ENCODE data around the gene TROAP.
"Not testable (repeated sequence)": the region's sequence is repeated elsewhere in the genome, so short reads cannot be mapped to it uniquely, and the experiment has no call there.

TROAP gene, protein sequence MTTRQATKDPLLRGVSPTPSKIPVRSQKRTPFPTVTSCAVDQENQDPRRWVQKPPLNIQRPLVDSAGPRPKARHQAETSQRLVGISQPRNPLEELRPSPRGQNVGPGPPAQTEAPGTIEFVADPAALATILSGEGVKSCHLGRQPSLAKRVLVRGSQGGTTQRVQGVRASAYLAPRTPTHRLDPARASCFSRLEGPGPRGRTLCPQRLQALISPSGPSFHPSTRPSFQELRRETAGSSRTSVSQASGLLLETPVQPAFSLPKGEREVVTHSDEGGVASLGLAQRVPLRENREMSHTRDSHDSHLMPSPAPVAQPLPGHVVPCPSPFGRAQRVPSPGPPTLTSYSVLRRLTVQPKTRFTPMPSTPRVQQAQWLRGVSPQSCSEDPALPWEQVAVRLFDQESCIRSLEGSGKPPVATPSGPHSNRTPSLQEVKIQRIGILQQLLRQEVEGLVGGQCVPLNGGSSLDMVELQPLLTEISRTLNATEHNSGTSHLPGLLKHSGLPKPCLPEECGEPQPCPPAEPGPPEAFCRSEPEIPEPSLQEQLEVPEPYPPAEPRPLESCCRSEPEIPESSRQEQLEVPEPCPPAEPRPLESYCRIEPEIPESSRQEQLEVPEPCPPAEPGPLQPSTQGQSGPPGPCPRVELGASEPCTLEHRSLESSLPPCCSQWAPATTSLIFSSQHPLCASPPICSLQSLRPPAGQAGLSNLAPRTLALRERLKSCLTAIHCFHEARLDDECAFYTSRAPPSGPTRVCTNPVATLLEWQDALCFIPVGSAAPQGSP

DNA sequence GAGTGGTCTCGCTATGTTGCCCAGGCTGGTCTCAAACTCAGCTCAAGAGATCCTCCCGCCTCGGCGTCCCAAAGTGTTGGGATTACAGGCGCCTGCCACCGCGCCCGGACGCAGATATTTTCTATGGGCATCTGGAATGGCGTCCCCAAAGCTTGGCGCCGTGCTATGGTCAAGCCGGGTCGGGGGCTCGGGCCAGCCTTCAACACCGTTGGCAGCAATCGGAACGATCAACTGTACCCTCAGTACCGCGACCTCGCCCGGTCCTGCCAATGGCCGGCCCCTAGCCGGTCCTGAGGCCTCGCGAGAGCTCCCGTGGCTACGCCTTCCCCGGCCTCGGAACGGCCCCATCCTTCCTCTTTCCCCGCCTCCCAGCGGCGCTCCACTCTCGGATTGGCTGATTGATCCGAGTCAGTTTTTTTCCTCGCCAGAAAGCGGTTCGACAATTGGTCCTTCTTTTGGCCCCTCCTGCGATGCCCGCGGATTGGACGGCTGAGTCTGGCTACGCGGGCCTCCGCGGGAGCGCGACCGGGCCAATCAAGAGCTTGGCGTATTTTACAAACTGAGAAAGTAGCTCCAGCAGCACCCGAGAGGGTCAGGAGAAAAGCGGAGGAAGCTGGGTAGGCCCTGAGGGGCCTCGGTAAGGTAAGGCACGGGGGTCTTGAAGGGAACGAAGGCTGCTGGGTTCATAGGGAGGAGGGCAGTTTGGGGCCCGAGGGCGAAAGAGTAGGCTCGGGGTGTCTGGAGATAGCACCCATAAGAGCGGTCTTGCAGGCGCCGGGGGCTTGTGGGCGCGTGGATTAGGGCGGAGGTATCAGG, at the start of gene TROAP:
Gene TROAP, plus strand, starts transcription at position 548 of the 816 bp plus-strand sequence. CDS start 354 bp downstream, outside the sequence.
- peak; percentile 99 for DNase-seq (ENCODE audit: low spot score)

DNA sequence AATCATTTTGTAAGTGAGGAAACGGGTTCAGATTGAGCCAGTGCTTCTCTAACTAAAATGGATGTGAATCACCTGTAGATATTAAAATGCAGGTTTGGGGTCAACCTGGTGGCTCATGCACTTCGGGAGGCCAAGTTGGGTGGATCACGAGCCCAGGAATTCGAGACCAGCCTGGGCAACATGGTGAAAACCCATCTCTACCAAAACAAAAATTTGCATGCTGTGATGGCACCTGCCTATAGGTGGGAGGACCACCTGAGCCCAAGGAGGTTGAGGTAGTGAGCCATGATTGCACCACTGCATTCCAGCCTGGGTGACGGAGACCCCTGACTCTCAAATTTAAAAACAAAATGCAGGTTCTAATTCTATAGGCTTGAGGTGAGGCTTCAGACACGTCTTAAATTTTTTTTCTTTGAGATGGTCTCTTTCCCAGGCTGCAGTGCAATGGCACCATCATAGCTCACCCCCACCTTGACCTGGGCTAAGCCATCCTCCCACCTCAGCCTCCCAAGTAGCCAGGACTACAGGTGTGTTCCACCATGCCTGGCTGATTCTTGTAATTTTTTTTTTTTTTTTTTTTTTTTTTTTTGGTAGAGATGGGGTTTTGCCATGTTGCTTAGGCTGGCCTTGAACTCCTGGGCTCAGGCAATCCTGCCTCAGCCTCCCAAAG, 49.2 kb upstream of the TROAP start:
- no peak for DNase-seq (ENCODE audit: low spot score)

DNA sequence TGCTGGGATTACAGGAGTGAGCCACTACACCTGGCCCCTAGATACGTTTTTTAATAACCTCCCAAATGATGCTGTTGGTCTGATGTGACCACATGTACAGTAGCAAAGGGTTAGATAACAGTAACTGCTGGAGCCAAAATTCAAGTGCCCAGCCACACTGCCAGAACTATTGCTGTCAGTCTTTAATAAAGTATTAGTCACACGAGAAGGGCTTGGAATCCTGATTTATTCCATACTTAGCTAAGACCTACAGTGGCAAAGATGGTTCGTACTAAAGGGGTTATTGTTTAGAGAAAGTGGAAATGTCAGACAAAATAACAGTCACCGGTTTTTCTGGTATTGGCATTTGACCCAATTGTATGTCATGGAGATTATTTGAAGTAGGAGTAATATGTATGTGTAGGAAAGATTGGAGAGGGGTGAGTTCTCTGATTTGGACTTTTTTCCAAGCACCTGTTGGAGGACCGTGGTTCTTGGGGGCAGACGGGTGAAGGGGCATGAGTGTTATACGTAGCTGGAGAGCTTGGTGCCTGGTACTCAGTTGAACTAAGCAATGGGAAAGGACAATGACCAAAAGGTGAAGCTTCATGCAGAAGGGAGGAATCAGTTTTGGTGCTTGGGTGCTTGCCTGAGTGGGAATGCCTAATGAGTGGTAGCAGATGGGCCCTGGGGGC, 48.5 kb upstream of the TROAP start:
- no peak for DNase-seq (ENCODE audit: low spot score)

DNA sequence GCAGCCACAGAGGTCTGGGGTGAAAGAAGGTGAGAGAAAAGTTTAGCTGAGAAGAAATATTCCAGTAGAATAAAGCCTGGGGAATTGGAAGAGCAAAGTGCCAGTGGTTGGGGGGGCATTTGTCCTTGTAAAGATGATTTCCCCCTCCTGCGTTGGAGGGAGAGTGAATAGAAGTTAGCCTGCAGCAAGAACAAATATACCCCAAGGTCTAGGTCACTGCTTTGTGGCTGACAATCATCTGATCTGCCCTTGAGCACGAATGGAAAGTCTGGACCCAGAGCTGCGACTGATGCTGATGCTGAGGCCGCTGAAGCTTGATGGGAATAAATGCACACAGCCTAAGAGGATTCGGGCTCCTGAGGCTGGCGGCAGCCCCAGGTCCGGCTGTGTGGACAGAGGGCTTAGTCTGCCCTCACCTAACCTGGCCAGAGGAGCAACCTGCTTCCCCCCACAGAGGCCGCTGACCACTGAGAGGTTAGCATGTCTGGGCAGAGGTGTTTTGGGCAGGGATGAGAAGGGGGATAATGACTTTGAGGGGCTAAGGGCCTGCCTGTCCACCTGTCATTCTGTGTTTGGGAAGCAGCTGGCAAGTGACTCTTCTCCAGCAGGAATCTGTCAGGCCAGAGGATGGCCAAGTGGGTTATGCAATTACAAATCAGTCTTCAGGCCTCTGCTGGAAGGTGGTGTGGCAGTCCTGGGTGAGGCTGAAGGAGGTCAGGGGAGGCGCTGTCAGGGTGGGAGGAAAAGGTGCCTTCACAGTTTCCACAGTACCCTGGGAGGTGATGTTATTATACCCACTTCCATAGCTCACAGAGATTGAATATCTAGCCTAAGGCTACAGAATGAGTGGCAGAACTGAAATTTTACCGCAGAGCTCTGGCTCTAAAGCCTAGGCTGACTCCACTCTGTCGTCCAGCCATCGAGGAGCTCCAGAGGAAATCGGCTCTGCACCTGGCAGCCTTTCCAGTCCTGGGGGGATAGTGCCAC, 46.5 kb upstream of the TROAP start:
- DNase-seq (ENCODE audit: low spot score): no peak

DNA sequence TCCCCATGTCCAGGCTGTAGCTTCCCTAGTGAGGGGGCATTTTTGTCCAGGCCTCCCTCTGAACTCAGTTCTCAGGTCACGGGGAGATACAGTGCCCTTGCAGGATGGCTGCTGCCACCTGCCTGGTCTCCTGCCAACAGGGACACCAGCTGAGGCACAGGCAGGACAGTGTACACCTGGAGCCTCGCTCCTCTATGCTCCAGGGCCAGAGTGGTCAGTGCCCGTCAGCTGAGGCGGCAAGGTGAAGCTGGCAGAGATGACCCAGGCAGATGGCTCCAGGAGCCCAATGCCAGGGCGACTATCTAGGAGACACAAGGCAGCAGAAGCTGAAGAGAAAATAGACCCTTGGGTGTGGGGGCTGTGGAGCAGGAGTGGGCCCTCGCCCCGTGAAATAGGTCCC, 45.6 kb upstream of the TROAP start:
- DNase-seq (ENCODE audit: low spot score): no peak

DNA sequence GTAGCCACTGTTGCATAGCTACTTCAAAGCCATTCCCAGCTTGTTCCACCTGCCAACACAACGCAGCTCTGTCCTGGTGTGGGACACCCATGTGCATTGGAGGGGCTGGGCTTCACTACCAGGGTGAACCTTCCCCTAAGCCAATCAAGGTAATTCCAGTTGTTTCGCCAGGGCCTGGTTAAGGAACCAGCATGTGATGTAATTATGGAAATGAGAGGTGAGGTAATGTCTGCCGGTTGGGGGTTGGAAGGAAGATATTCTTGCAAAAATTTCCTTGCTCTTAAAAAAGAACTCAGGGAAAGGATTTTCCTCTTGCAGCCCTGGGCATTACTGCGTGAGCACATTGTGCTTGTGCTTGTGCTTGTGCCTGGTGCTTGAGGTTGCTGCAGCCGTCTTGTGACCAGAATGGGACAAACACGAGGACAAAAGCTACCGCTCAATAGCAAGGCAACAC, 43.3 kb upstream of the TROAP start:
- DNase-seq (ENCODE audit: low spot score): peak; percentile 60

DNA sequence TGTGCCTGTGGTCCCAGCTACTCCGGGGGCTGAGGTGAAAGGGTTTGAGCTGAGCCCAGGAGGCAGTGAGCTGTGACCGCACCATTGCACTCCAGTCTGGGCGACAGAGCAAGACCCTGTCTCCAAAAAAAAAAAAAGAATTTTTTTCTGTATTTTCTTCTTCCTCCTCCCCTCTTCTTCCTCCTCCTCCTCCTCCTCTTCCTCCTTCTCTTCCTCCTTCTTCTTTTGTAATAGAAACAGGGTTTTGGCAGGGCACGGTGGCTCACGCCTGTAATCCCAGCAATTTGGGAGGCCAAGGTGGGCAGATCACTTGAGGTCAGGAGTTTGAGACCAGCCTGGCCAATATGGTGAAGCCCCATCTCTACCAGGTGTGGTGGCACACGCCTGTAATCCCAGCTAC, 42.5 kb upstream of the TROAP start:
- DNase-seq (ENCODE audit: low spot score): not testable (repeated sequence)

DNA sequence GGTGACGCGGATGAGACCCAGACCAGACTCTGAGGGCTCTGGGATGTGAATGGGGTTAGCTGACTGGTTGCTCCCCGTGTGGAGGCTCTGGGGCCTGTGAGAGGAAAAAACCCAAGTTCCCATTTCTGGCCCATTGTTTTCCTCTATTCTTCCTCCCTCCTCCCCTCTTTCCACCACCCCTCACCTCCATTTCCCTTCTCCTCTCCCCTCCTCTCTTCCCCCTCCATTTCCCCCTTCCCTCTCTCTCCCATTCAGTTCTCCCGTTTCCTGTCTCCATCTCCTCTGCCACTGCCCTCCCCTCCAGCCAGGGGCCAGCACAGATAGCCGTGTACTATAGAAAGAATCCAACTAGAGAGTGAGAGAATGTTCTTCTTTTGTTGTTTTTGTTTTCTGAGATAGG, 40.8 kb upstream of the TROAP start:
- peak; percentile 18 for DNase-seq (ENCODE audit: low spot score)

DNA sequence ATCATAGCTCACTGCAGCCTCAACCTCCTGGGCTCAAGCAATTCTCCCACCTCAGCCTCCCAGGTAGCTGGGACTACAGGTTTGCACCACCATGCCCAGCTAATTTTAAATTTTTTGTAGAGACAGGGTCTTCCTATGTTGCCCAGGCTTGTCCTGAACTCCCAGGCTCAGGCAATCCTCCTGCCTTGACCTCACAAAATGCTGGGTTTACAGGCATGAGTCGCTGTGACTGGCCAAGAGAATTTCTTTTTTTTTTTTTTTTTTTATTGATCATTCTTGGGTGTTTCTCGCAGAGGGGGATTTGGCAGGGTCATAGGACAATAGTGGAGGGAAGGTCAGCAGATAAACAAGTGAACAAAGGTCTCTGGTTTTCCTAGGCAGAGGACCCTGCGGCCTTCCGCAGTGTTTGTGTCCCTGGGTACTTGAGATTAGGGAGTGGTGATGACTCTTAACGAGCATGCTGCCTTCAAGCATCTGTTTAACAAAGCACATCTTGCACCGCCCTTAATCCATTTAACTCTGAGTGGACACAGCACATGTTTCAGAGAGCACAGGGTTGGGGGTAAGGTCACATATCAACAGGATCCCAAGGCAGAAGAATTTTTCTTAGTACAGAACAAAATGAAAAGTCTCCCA, 40.2 kb upstream of the TROAP start:
- not testable (repeated sequence) for DNase-seq (ENCODE audit: low spot score)

DNA sequence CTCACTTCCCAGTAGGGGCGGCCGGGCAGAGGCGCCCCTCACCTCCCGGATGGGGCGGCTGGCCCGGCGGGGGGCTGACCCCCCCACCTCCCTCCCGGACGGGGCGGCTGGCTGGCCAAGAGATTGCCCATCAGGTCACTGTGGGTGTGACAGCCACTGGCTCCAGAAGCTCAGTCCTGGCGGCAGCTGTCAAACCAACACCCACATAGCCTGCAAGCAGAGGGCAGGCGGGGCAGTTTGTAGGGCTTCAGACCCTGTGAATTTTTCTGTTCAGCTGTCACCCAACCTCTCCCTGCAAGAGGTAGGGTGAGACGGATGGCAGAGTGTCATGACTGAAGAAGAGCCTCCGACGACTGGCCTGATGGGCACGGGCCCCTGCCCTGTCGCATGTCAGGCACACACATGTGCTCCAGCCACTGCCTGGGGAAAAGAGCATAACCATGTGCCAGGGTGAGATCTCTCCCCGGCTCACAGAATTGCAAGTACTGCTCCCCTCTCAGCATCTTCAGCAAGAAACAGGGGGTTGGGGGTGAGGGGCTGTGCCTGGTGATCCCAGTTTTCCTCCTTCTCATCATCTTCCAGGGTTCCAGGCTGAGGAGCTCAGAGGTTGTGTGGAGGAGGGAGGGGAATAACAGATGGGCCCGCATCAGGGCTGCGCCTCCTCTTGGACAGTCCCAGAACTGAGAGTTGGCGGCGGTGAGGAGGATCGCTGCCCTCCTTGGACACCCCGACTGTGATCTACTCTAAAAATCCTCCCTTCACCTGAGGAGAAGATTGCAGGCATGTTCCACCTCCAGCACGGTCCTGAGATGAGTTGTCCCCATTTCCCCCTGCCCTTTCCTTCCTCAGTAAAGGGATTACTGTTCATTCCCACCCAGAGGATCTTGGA, 39.3 kb upstream of the TROAP start:
- peak; percentile 17 for DNase-seq (ENCODE audit: low spot score)

DNA sequence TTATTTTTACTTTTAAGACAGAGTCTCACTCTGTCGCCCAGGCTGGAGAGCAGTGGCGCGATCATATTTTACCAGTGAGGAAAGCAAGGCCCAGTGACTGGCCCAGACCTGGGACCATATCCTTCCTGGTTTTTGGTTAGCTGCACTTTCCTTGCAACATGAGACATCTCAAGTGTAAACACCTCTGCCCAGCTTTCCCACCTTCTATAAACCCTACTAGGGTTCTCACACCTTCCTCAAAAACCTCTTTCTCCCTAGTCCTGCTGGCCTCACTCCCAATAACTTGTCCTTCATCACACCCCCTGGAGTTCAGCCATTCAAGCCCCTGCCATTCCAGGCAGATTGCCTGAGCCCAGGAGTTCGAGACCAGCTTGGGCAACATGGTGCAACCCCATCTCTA, 38.4 kb upstream of the TROAP start:
- DNase-seq (ENCODE audit: low spot score): no peak

DNA sequence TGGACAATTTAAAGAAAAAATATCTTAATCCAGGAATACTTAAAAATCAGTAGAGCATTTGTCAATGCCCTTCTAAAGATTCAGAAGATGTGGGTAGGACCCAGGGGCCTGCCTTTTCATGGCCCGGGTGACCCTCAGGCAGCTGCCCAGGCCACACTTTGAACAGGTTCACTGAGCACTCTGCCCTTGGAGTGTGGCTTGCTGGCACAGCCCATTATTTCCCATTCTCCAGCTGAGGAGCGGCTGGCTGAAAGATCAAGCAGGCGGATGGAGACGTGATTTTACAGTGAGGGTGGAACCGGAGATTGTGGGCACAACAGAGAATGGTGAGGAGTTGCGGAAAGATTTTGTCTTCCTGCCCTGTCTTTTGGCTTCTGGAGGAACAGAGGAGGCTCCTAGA, 35.2 kb upstream of the TROAP start:
- DNase-seq (ENCODE audit: low spot score): no peak

DNA sequence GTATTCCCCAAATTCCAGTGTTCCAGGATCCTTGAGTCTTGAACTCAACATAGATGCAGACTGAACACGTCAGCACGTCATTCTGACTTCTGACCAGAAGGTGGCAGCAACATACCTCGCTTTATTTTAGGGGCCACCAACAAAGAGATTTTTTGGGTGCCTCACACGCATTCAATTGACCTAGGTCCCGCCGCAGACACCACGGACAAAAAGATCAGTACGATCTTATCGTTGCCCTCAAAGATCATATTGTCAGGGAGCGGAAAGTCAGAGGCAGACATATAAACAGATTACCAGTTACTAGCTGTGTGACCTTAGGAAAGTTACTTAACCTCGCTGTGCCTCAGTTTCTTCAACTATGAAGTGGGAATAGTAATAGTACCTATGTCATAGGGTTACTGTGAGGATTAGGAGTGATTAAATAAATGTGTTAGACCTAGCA, 34.6 kb upstream of the TROAP start:
- DNase-seq (ENCODE audit: low spot score): peak; percentile 75

DNA sequence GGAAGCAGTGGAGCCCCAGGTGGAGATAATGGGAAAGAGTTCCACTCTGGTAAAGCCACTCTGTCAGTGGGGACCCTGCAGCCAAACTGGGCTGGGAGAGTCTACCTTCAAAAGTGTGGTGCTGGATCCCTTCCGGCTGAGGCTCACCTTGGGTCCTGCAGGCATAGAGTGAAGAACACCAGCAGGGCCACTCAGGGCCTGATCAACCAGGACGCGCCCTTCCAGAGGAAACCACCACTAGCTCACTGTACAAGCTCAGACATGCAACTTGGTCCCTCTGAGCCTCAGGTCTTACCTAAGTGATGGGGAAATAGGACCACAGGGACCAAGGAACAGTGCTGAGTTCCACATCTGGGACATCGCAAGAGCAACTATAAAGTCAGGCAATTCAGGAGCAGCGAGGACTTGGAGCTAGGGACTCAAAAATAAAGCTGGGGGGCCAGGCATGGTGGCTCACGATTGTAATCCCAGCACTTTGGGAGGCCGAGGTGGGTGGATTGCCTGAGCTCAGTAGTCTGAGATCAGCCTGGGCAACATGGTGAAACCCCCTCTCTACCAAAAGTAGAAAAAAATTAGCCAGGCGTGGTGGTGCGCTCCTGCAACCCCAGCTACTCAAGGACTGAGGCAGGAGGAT, 34.0 kb upstream of the TROAP start:
- no peak for DNase-seq (ENCODE audit: low spot score)

DNA sequence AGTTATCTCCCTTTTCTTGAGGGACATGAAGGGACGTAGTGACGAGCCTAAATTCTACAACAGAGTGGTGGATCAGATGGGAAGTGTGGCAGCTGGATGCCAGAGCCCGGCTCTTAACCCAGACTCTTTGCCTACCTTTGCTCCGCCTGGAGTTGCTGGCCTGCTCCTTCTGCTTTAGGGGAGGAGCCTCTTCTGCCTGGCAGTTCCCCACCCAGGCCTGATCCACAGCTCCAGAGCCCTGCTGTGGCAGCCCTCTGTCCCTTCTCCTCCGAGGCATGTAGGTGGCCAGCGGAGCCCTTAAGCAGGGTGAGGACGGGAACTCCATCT, 30.4 kb upstream of the TROAP start:
- no peak for DNase-seq (ENCODE audit: low spot score)

DNA sequence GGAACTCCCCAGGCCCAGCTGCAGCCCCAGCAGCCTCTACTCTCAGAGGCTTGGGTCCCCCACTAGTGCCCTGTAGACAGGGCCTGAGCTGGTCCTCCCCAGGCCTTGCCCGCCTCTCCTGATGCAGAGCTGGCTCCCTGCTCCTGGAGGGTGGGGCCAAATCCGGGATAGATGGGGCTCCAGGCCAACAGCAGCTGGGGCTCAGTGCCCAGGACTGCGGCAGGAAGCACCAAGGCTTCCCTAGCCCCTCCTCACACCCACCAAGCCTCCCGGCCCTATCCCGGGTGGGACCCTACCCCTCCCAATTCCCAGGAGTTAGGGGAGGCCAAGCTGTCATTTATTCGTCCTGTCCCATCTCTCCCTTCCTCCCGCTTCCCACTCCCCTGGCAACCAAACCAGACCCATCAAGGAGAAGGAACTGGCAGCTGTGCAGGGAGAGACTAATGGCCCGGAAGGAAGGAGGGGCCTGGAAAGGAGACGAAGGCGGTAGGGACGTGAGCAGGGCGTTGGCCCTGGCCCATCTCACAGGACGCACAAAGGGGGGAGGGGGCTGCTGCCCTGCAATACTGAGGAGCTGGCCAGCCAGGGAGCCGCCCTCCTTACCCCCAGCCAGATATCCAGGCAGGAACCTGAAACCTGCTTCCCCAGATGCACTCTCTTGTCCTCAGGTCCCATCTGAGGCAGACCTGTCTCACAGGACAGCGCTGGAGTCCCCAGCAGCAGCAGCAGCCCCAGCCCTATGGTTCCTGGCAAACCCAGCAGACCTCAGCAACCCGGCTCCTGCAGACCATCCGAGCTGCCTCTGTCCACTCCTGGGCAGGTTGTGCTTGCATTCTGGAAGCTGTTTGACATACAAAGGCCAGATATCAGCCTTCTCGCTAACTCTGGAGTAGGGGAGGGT, 29.7 kb upstream of the TROAP start:
- DNase-seq (ENCODE audit: low spot score): peak; percentile 25

Measured in iPS-NIHi11 (cell line).